Psoas muscle (tissue), 8 donors: Measurements from ENCODE around the gene WDR91. TPM values are rescaled to one million over a fixed set of nuclear protein-coding genes. Genes with fewer than 3 reads are reported as not detected.
A peak's percentile ranks its signal among the peaks of the same experiment; 100 is the strongest.

Experiments used
- ATAC-seq, 4 donors: fragments of 200-7000 bp; cut with Tn5 transposase; one replicate each; pipeline ENCODE4 v1.9.1; 2020; ENCODE audit warnings: moderate library complexity in 3 of 4, mild to moderate bottlenecking in 2 of 4
- DNase-seq, 2 donors: peaks; one replicate each; pipeline ENCODE4 v3.0.0-alpha.2; 2020
- H3K27ac ChIP-seq: fragments of 200-600 bp; one replicate; pipeline ENCODE4 v1.8.0; 2022
- H3K27me3 ChIP-seq, 3 donors: fragments of 200-600 bp in 1 of 3; one replicate each; pipeline versions ENCODE4 v1.6.1 to v1.8.0; 2013 to 2022; ENCODE audit warnings: low read length in 2 of 3, mild to moderate bottlenecking in 2 of 3, moderate library complexity in 1 of 3; ENCODE audit not compliant: insufficient read depth in 3 of 3
- H3K36me3 ChIP-seq, 2 donors: fragments of 200-600 bp in 1 of 2; one replicate each; pipeline versions ENCODE4 v1.6.1 to v1.8.0; 2013 to 2022; ENCODE audit warnings: low read depth in 1 of 2, mild to moderate bottlenecking in 1 of 2, moderate library complexity in 1 of 2; ENCODE audit not compliant: insufficient read depth in 1 of 2
- H3K4me1 ChIP-seq: fragments of 200-600 bp; one replicate; pipeline ENCODE4 v1.8.0; 2022
- H3K4me3 ChIP-seq: fragments of 200-600 bp; one replicate; pipeline ENCODE4 v1.8.0; 2022; ENCODE audit warnings: mild to moderate bottlenecking
- H3K9me3 ChIP-seq: fragments of 200-600 bp; one replicate; pipeline ENCODE4 v1.8.0; 2022
- WGBS, 3 donors: extraction: QIAGEN DNeasy Blood & Tissue Kit; methylation state at CpG; one replicate each; pipeline versions ENCODE4 v1.1.6 to v1.1.7; 2013; 5-methylcytosine and 5-hydroxymethylcytosine counted together
- intact Hi-C, 2 donors: fragments of 100-400 bp; cut with DNase I; formaldehyde crosslinking; loops; one replicate each; pipeline versions ENCODE4 v1.11.0 to v1.14.2; 2022
- polyA plus RNA-seq, 3 donors: library from polyadenylated mRNA; stranded (reverse); fragments of 200-250 nt; gene quantifications; one replicate each; pipeline ENCODE4 v1.2.3, GENCODE V29; 2013
- total RNA-seq, 4 donors: library from RNA; stranded (reverse); fragmentation: NEBNext Ultra II Directional in 2 of 4; extraction: Animal tissue kit (Norgen Biotek cat#: 25700) in 2 of 4; gene quantifications; one replicate each; pipeline versions ENCODE4 v1.2.1 to v1.2.4, GENCODE V29; 2021 to 2023
- TF ChIP-seq, protein P1 (sequence below): fragments of 200-600 bp; IDR thresholded peaks from one replicate; pipeline ENCODE4 v1.8.0; 2022; ENCODE audit warnings: antibody characterized with exemption
- donor health status: healthy with polysubstance abuse.
- donor health status: DM: no; HTN: no; CAD: no; lungs with moderate emphysema.
- donor health status: Bipolar disorder and iron deficiency.
- donor health status: healthy.
- donor health status: DM: yes; HTN: yes; CAD: no.
- donor health status: DM: no; HTN: no; CAD: no.
- donor health status: DM: no; HTN: no; CAD: no.
- donor health status: DM: yes; HTN: yes; CAD: no.

WDR91 gene
- total and polyA plus RNA-seq, 7 donors: 2.7 to 23.6 (median 4.8) TPM

DNA sequence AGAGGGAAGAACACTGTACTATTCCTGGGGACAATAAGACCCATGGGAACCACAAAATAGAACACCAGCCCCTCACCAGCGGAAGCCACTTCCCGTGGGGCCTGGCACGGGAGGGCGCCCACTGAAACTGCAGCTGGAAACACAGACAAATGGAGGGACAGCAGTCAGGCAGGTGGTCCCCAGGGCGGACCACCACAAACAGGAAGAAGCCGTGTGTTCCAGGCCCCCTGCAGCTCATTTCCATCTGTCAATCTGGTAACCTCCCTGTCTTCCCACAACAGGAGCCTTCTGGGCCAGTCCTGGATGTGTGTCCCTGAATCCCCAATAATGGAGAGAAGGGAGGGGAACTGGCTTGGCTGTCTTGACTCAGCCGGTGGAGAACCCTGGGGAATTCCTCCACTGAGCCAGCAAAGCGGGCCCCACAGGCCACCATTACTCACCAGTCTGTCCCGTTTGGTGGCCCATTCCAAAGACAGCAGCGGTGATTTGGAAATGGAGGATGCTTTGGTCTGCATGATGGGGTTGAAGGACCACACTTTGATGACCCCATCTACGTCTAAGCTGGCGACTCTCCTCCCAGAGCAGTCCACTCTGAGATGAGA is 16.7 kb downstream of the WDR91 start:
- no peak overlapping the region for H3K4me3 ChIP-seq
- no peaks in the 10 kb centered on the region for H3K9me3 ChIP-seq
- H3K27me3 ChIP-seq: no peaks in the 10 kb centered on the region
- 75 to 76% (median 76%) methylated on average over 12 of the region's 12 CpGs for WGBS, 3 donors
- peaks cover 1% of the 10 kb centered on the region for H3K4me1 ChIP-seq
- intact Hi-C loops: no loop called here
- DNase-seq (no peak), ATAC-seq (no peak)
- TF ChIP-seq, protein P1, sequence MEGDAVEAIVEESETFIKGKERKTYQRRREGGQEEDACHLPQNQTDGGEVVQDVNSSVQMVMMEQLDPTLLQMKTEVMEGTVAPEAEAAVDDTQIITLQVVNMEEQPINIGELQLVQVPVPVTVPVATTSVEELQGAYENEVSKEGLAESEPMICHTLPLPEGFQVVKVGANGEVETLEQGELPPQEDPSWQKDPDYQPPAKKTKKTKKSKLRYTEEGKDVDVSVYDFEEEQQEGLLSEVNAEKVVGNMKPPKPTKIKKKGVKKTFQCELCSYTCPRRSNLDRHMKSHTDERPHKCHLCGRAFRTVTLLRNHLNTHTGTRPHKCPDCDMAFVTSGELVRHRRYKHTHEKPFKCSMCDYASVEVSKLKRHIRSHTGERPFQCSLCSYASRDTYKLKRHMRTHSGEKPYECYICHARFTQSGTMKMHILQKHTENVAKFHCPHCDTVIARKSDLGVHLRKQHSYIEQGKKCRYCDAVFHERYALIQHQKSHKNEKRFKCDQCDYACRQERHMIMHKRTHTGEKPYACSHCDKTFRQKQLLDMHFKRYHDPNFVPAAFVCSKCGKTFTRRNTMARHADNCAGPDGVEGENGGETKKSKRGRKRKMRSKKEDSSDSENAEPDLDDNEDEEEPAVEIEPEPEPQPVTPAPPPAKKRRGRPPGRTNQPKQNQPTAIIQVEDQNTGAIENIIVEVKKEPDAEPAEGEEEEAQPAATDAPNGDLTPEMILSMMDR: no peak
- H3K27ac ChIP-seq: no peak overlapping the region
- peaks cover 10 to 100% of the 10 kb centered on the region in 2 donors for H3K36me3 ChIP-seq

DNA sequence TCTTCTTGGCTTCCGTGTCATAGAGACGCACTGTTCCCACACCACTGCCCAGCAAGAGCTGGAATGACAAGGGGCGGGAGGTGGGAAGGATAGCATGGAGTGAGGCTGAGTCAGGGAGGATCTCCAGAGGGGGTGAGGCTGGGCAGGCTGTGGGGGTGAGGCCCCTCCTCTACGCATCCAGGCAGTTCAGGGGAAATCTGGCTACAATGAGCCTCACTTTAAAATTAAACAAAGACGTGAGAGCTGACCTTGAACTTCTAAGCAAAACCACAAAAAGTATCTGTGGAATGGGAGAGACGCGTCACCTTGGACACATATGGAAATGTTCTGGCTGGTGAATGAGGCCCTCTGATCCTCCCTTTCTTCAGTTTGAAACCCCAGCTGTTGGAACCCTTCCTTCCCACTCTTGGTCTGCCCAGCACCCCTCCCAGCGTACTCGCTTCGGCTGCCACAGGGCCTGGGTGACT is 17.7 kb downstream of the WDR91 start:
- intact Hi-C loops: no loop called here
- peaks cover 10 to 100% of the 10 kb centered on the region in 2 donors for H3K36me3 ChIP-seq
- 91 to 94% (median 91%) methylated on average over 10 of the region's 10 CpGs for WGBS, 3 donors

DNA sequence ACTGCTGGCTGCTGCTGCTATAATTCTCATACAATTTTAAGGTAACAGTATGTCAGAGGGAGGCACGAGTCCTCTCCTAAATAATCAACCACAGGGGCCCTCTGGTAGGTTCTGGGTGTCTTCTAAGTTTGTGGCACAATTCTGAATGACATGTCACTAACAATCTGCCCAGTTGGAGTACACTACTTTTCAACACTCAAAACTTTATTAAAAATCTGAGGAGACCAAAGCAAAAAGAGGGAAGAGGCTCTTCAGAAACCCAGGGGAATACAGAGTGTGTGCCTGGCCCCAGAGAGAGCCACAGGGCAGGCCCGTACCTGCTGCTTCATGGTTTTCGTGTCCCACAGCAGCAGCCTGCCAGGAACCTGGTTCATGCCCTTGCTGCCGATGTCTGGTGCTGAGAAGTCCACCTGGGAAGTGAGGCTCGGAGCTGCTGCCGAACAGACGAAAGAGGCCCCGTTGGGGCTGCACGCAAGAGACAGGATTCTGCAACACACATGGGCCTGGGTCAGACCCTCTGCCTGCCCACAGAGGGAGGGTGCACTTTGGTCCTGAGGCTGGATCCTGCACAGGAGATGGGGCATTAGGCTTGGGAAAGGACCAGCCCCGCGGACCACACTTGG is 18.3 kb downstream of the WDR91 start:
- TF ChIP-seq, protein P1: no peak
- Histone ChIP-seq H3K4me3 (no peak overlapping the region), H3K27me3 (no peaks in the 10 kb centered on the region), H3K4me1 (peaks cover 4% of the 10 kb centered on the region), H3K36me3 (peaks cover 10 to 100% of the 10 kb centered on the region in 2 donors), H3K9me3 (no peaks in the 10 kb centered on the region), H3K27ac (no peak overlapping the region)
- no peak for DNase-seq
- 89 to 96% (median 90%) methylated on average over 11 of the region's 11 CpGs for WGBS, 3 donors
- intact Hi-C loops: no loop called here
- peak in 1 of 4 donors; percentile 10 for ATAC-seq

More for the DNA sequence above, 17.7 kb downstream of the WDR91 start:
- TF ChIP-seq, protein P1: no peak
- no peak for DNase-seq
- peak in 1 of 4 donors; percentile 38 for ATAC-seq
- H3K4me3 ChIP-seq: no peak overlapping the region
- H3K4me1 ChIP-seq: peaks cover 4% of the 10 kb centered on the region
- no peaks in the 10 kb centered on the region for H3K27me3 ChIP-seq
- no peaks in the 10 kb centered on the region for H3K9me3 ChIP-seq
- no peak overlapping the region for H3K27ac ChIP-seq

DNA sequence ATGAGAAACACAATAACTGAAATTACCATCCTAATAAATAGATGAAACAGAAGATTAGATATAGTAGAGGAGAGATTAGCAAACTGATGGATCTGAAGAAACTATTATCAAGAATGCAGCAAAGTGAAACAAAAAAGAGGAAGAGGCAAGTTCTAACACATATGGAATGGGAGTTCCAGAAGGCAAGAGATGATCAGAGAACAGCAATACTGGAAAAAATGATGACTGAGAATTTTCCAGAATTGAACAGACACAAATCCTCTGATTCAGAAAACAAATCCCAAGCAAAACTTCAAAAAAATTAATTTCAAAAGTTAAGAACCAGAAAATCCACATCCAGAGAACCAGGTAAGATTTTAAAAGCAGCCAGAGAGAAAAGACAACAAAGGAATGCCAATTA is 20.6 kb downstream of the WDR91 start:
- DNase-seq (no peak), ATAC-seq (no peak)
- Histone ChIP-seq H3K36me3 (peaks cover 0 to 100% of the 10 kb centered on the region in 2 donors), H3K4me1 (peaks cover 4% of the 10 kb centered on the region), H3K4me3 (no peak overlapping the region), H3K27ac (no peak overlapping the region), H3K9me3 (no peaks in the 10 kb centered on the region), H3K27me3 (no peaks in the 10 kb centered on the region)
- intact Hi-C loops: no loop called here
- TF ChIP-seq, protein P1: no peak
